Sigmoid colon (tissue), 7 donors: ENCODE results near the gene TUBGCP2. TPM values are rescaled to one million over a fixed set of nuclear protein-coding genes. Genes with fewer than 3 reads are reported as not detected.

Source experiments
- DNase-seq: peaks from one replicate; pipeline ENCODE4 v3.0.0-alpha.2; 2019
- H3K27ac ChIP-seq, 4 donors: fragments of 200-600 bp; sonication (generic); one replicate each; pipeline ENCODE4 v1.5.1; 2016 to 2019; ENCODE audit warnings: mild to moderate bottlenecking in 1 of 4
- H3K27me3 ChIP-seq, 3 donors: fragments of 200-600 bp; sonication (generic); one replicate each; pipeline ENCODE4 v1.5.1; 2019; ENCODE audit warnings: mild to moderate bottlenecking in 1 of 3
- H3K36me3 ChIP-seq, 4 donors: fragments of 200-600 bp; sonication (generic); one replicate each; pipeline ENCODE4 v1.5.1; 2016 to 2019
- H3K4me1 ChIP-seq, 4 donors: fragments of 200-600 bp; sonication (generic); one replicate each; pipeline ENCODE4 v1.5.1; 2017 to 2019
- H3K4me3 ChIP-seq, 4 donors: fragments of 200-600 bp; sonication (generic); one replicate each; pipeline ENCODE4 v1.5.1; 2017 to 2019; ENCODE audit warnings: mild to moderate bottlenecking in 2 of 4, moderate library complexity in 1 of 4
- H3K9me3 ChIP-seq, 4 donors: fragments of 200-600 bp in 3 of 4; sonication (generic) in 3 of 4; one replicate each; pipeline versions ENCODE4 v1.5.1 to v1.6.1; 2013 to 2019
- EP300 ChIP-seq, 4 donors: sonication (generic); formaldehyde crosslinking; IDR thresholded peaks; one replicate each; pipeline ENCODE4 v1.6.1; 2017; ENCODE audit warnings: antibody characterized with exemption in 4 of 4
- POLR2A ChIP-seq, 2 donors: fragments of 450-650 bp; IDR thresholded peaks; one replicate each; pipeline ENCODE4 v1.6.1; 2016; ENCODE audit warnings: antibody characterized with exemption in 2 of 2, mild to moderate bottlenecking in 2 of 2, moderate library complexity in 2 of 2
- POLR2AphosphoS5 ChIP-seq, 4 donors: sonication (generic); formaldehyde crosslinking; IDR thresholded peaks; one replicate each; pipeline ENCODE4 v1.6.1; 2017; ENCODE audit warnings: antibody characterized with exemption in 4 of 4
- WGBS, 2 donors: extraction: QIAGEN DNeasy Blood & Tissue Kit; methylation state at CpG; one replicate each; pipeline ENCODE4 v1.1.7; 2013; 5-methylcytosine and 5-hydroxymethylcytosine counted together
- intact Hi-C: fragments of 100-400 bp; cut with DNase I; formaldehyde crosslinking; loops from one replicate; pipeline ENCODE4 v1.15.1; 2023
- polyA plus RNA-seq, 3 donors: library from polyadenylated mRNA; stranded (reverse); fragments of 200-250 nt; gene quantifications; one replicate each; pipeline ENCODE4 v1.2.3, GENCODE V29; 2013
- total RNA-seq, 4 donors: library from RNA; depleted of rRNA; stranded (reverse); fragments of >200 nt; gene quantifications; one replicate each; pipeline ENCODE4 v1.1.0, GENCODE V29; 2016
- TF ChIP-seq, protein P1 (sequence below), 4 experiments: fragments of 450-650 bp in 3 of 4; fragments of 200-600 bp in 1 of 4; IDR thresholded peaks; one replicate each; pipeline ENCODE4 v1.5.1; 2016 to 2019; ENCODE audit warnings: antibody characterized with exemption in 4 of 4, mild to moderate bottlenecking in 3 of 4, moderate library complexity in 2 of 4
- donor health status: healthy with polysubstance abuse.
- donor health status: Bipolar disorder and iron deficiency.
- donor health status: healthy.

TUBGCP2 gene
- total and polyA plus RNA-seq, 7 donors = 13.8 to 51.1 (median 27.2) TPM

DNA sequence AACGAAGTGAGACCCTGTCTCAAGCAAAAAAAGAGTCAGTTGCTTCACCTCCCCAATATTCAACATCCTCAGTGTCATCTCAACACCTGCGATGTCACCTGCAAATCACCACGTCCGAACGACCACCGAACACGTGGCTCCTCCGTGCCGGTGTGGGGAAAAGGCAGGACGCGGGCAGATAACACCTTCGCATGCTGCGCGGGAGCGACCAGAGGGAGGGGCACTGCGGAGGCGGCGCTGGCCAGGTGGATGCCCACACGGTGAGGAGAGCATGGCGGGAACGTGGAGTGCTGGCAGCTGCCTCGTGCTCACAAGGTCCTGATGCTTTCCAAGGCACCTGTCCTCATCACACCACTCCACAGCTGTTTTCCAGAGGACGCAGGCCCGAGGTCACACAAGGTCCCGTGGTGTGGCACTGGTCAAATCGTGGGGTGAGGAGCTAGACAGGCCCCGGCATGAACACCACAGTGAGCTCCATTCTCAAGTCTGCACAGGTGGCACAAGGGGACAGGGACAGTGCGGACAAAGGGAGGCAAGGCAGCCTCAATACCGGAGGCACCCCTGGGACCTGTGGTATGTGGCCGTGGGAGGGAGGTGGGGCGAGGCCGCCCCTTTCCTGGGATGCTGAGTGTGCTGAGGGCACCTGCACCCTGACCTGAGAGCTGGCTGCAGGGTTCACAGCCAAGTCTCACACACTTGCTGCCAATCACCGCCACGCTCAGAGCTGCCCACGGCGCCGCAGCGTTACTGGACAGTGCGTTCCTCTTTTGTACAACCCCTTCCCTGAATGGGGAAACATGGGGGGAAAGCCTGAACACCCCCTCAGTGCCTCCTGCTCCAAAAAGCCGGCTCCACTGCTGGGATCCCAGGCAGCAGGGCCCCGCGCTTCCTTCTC is 13.0 kb downstream of the TUBGCP2 start:
- H3K36me3 ChIP-seq = peaks cover 53 to 89% (median 77%) of the 10 kb centered on the region in 4 donors
- H3K9me3 ChIP-seq = no peaks in the 10 kb centered on the region
- no peak for TF ChIP-seq POLR2A (IDR thresholded peaks at IDR 0.05)
- TF ChIP-seq POLR2AphosphoS5 (IDR thresholded peaks at IDR 0.05) = no peak
- TF ChIP-seq, protein P1, sequence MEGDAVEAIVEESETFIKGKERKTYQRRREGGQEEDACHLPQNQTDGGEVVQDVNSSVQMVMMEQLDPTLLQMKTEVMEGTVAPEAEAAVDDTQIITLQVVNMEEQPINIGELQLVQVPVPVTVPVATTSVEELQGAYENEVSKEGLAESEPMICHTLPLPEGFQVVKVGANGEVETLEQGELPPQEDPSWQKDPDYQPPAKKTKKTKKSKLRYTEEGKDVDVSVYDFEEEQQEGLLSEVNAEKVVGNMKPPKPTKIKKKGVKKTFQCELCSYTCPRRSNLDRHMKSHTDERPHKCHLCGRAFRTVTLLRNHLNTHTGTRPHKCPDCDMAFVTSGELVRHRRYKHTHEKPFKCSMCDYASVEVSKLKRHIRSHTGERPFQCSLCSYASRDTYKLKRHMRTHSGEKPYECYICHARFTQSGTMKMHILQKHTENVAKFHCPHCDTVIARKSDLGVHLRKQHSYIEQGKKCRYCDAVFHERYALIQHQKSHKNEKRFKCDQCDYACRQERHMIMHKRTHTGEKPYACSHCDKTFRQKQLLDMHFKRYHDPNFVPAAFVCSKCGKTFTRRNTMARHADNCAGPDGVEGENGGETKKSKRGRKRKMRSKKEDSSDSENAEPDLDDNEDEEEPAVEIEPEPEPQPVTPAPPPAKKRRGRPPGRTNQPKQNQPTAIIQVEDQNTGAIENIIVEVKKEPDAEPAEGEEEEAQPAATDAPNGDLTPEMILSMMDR (IDR thresholded peaks at IDR 0.05) = no peak
- no peak for TF ChIP-seq EP300 (IDR thresholded peaks at IDR 0.05)
- H3K4me3 ChIP-seq = no peak overlapping the region
- intact Hi-C loops = no loop called here
- H3K4me1 ChIP-seq = no peaks in the 10 kb centered on the region
- DNase-seq = no peak
- no peaks in the 10 kb centered on the region for H3K27me3 ChIP-seq
- WGBS, 2 donors = 94 to 96% methylated on average over 42 of the region's 42 CpGs
- H3K27ac ChIP-seq = no peak overlapping the region

DNA sequence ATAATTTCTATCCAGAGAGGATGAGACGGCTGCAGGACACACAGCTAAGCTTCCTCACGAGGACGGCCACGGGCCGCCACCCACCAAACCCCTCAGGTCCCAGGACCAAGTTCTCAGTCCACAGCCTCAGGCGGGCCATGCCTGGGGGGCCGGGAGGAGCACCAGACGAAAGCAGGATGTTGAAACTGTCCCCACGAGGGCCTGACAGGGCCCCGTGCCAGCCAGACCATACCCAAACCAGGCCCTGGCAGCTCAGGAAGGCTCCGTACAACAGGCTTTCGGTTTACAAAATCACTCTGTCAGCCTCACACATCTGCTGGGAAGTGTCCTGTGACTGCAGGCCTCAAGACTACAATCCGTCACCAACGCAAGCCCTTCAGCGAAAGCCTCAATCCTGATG is 14.5 kb downstream of the TUBGCP2 start:
- H3K9me3 ChIP-seq = no peaks in the 10 kb centered on the region
- DNase-seq = no peak
- TF ChIP-seq EP300 (IDR thresholded peaks at IDR 0.05) = no peak
- no peak for TF ChIP-seq POLR2AphosphoS5 (IDR thresholded peaks at IDR 0.05)
- TF ChIP-seq, protein P1 (IDR thresholded peaks at IDR 0.05) = no peak
- TF ChIP-seq POLR2A (IDR thresholded peaks at IDR 0.05) = no peak
- H3K4me3 ChIP-seq = no peak overlapping the region
- peaks cover 46 to 89% (median 77%) of the 10 kb centered on the region in 4 donors for H3K36me3 ChIP-seq
- 90 to 91% methylated on average over 15 of the region's 15 CpGs for WGBS, 2 donors
- no peaks in the 10 kb centered on the region for H3K27me3 ChIP-seq
- no peaks in the 10 kb centered on the region for H3K4me1 ChIP-seq
- no peak overlapping the region for H3K27ac ChIP-seq
- intact Hi-C loops = no loop called here

DNA sequence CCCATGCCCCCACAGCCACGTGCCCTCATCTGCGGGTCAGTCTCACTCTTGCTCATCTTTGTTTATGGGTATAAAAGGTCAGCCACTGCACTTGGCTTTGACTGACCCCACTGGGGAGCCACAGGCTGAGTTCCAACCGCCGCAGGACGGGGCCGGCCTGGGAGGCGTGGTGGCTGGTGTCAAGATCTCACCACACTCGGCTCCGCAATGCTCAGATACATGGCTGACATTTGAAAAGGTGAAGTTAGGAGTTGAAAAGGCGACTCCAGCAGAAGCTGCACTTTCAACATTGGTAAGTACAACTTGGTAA is 14.9 kb downstream of the TUBGCP2 start:
- intact Hi-C loops = no loop called here
- 91 to 92% methylated on average over 10 of the region's 10 CpGs for WGBS, 2 donors
- Histone ChIP-seq H3K27ac (peak overlapping the region in 1 of 4 donors; percentile 24), H3K4me1 (no peaks in the 10 kb centered on the region), H3K27me3 (no peaks in the 10 kb centered on the region), H3K9me3 (no peaks in the 10 kb centered on the region), H3K36me3 (peaks cover 44 to 89% (median 77%) of the 10 kb centered on the region in 4 donors), H3K4me3 (no peak overlapping the region)
- DNase-seq = no peak
- TF ChIP-seq POLR2A (IDR thresholded peaks at IDR 0.05) (no peak), POLR2AphosphoS5 (IDR thresholded peaks at IDR 0.05) (no peak), EP300 (IDR thresholded peaks at IDR 0.05) (no peak)
- TF ChIP-seq, protein P1 (IDR thresholded peaks at IDR 0.05) = no peak

DNA sequence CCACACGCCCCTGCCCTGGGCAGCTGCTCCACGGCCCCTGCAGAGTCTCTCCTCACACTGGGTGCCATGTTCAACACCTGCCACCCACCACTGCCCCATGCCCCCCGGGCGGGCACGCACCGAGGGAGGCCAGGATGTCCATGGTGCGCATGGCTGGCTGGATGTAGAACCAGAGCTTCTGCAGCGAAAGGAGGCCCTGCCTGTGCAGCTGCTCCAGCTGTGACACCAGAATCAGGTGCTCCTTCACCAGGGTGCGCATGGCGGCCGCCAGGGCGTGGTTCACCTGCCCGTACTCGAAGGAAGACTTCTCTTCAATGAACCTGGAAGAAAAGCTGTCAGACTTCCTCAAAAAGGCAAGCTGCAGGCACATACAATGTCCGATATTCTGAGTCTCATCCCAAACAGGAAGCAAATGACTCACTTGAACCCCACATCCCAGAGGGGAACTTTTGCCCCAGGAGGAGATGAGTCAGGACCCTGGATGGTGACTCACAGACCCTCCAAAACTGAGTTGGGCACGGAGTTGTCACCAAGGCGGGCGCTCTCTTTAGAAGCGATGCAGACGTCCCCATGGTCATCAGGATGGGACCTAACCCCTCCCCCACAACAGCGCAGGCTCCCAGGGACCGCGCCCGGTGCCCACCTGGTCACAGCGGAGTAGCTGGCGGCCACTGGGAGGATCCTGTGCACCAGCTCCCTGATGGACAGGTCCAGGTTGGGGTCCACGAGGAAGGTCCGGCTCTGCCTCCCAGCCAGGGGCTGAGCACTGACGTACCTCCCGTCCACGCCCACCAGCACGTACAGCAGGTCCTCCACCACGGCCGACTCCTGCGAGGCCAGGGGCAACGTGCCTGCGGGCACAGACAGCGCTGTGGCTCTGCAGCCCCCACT is 15.5 kb downstream of the TUBGCP2 start:
- no peak for DNase-seq
- Histone ChIP-seq H3K9me3 (no peaks in the 10 kb centered on the region), H3K36me3 (peaks cover 44 to 89% (median 77%) of the 10 kb centered on the region in 4 donors), H3K27me3 (no peaks in the 10 kb centered on the region), H3K27ac (peak overlapping the region in 1 of 4 donors; percentile 37), H3K4me3 (no peak overlapping the region), H3K4me1 (no peaks in the 10 kb centered on the region)
- intact Hi-C loops = no loop called here
- WGBS, 2 donors = 93 to 94% methylated on average over 38 of the region's 38 CpGs
- no peak for TF ChIP-seq POLR2AphosphoS5 (IDR thresholded peaks at IDR 0.05)
- no peak for TF ChIP-seq POLR2A (IDR thresholded peaks at IDR 0.05)
- TF ChIP-seq EP300 (IDR thresholded peaks at IDR 0.05) = no peak
- TF ChIP-seq, protein P1 (IDR thresholded peaks at IDR 0.05) = no peak
